CD4-positive, alpha-beta T cell treated with Interleukin-4 for 1 hour (primary cell): ENCODE results near the gene BLOC1S4.
"Not testable (repeated sequence)": the region's sequence is repeated elsewhere in the genome, so short reads cannot be mapped to it uniquely, and the experiment has no call there.

Experiments used
- DNase-seq, 2 donors: peaks; one replicate each; pipeline ENCODE4 v3.0.0-alpha.2; 2020 to 2022

BLOC1S4 gene

GRCh38 chr4:6746721-6747293 lies 30.8 kb downstream of the BLOC1S4 start:
- DNase-seq: no peak

GRCh38 chr4:6747294-6748051 lies 31.5 kb downstream of the BLOC1S4 start:
- no peak for DNase-seq

GRCh38 chr4:6748286-6748685 lies 32.3 kb downstream of the BLOC1S4 start:
- no peak for DNase-seq

GRCh38 chr4:6749340-6750171 lies 33.6 kb downstream of the BLOC1S4 start:
- no peak for DNase-seq

GRCh38 chr4:6750286-6751221 lies 34.6 kb downstream of the BLOC1S4 start:
- no peak for DNase-seq

- no peak for DNase-seq
Measured at GRCh38 chr4:6751611-6752485, 35.9 kb downstream of the BLOC1S4 start.

GRCh38 chr4:6752486-6752829 lies 36.5 kb downstream of the BLOC1S4 start:
- no peak for DNase-seq

GRCh38 chr4:6753103-6753560 lies 37.2 kb downstream of the BLOC1S4 start:
- no peak for DNase-seq

GRCh38 chr4:6753891-6754290 lies 37.9 kb downstream of the BLOC1S4 start:
- no peak for DNase-seq

- DNase-seq: no peak
Measured at GRCh38 chr4:6754481-6755087, 38.6 kb downstream of the BLOC1S4 start.

- DNase-seq: no peak
Measured at GRCh38 chr4:6755088-6755753, 39.2 kb downstream of the BLOC1S4 start.

GRCh38 chr4:6756345-6756744 lies 40.4 kb downstream of the BLOC1S4 start:
- DNase-seq: not testable (repeated sequence)

- no peak for DNase-seq
Measured at GRCh38 chr4:6758728-6759127, 42.8 kb downstream of the BLOC1S4 start.

GRCh38 chr4:6760865-6761264 lies 44.9 kb downstream of the BLOC1S4 start:
- no peak for DNase-seq

- no peak for DNase-seq
Measured at GRCh38 chr4:6761649-6762615, 46.0 kb downstream of the BLOC1S4 start.

- no peak for DNase-seq
Measured at GRCh38 chr4:6763330-6763851, 47.4 kb downstream of the BLOC1S4 start.

GRCh38 chr4:6764976-6765620 lies 49.1 kb downstream of the BLOC1S4 start:
- no peak for DNase-seq

- DNase-seq: no peak
Measured at GRCh38 chr4:6765703-6766102, 49.7 kb downstream of the BLOC1S4 start.
